SK-N-SH treated with all-trans-retinoic acid at 6 μM for 48 hours (cell line): ENCODE measurements around the gene WDR53.
"Not testable (repeated sequence)": the region's sequence is repeated elsewhere in the genome, so short reads cannot be mapped to it uniquely, and the experiment has no call there.

Experiments
- ATAC-seq: fragments of 200-7000 bp; cut with Tn5 transposase; 3 replicates; pipeline ENCODE4 v1.9.1; 2020; ENCODE audit warnings: mild to moderate bottlenecking, moderate library complexity
- ARNTL ChIP-seq: fragments of 450-650 bp; formaldehyde crosslinking; IDR thresholded peaks from 2 replicates; pipeline ENCODE4 v1.5.0; 2020; ENCODE audit warnings: low read depth, mild to moderate bottlenecking, moderate library complexity, borderline replicate concordance
- BACH2 ChIP-seq: fragments of 250-450 bp; sonication (Bioruptor Pico); IDR thresholded peaks from 2 replicates; pipeline ENCODE4 v1.9.0; 2021; ENCODE audit warnings: mild to moderate bottlenecking, borderline replicate concordance
- CSDC2 ChIP-seq: fragments of 250-450 bp; sonication (Bioruptor Pico); IDR thresholded peaks from 2 replicates; pipeline ENCODE4 v1.5.0; 2020; ENCODE audit warnings: mild to moderate bottlenecking, moderate library complexity
- ESRRG ChIP-seq: fragments of 250-450 bp; sonication (Bioruptor Pico); IDR thresholded peaks from 2 replicates; pipeline ENCODE4 v1.6.1; 2021; ENCODE audit warnings: mild to moderate bottlenecking
- GLIS3 ChIP-seq: fragments of 250-450 bp; sonication (Bioruptor Pico); IDR thresholded peaks from 2 replicates; pipeline ENCODE4 v1.5.0; 2020; ENCODE audit warnings: mild to moderate bottlenecking, moderate library complexity
- ISL1 ChIP-seq: fragments of 250-450 bp; sonication (Bioruptor Pico); IDR thresholded peaks from 2 replicates; pipeline ENCODE4 v2.1.2; 2022; ENCODE audit warnings: mild to moderate bottlenecking, moderate library complexity
- PPARA ChIP-seq: fragments of 250-450 bp; sonication (Bioruptor Pico); IDR thresholded peaks from 2 replicates; pipeline ENCODE4 v1.5.0; 2020; ENCODE audit warnings: mild to moderate bottlenecking, borderline replicate concordance
- RARB ChIP-seq: fragments of 250-450 bp; sonication (Bioruptor Pico); IDR thresholded peaks from 2 replicates; pipeline ENCODE4 v1.8.0; 2021; ENCODE audit warnings: mild to moderate bottlenecking, moderate library complexity
- SNAI2 ChIP-seq: fragments of 250-450 bp; sonication (Bioruptor Pico); IDR thresholded peaks from 2 replicates; pipeline ENCODE4 v1.5.0; 2020; ENCODE audit warnings: mild to moderate bottlenecking, moderate library complexity
- TCF4 ChIP-seq: fragments of 250-450 bp; sonication (Bioruptor Pico); IDR thresholded peaks from 2 replicates; pipeline ENCODE4 v1.8.0; 2021; ENCODE audit warnings: mild to moderate bottlenecking, moderate library complexity, borderline replicate concordance
- TOX ChIP-seq: fragments of 250-450 bp; sonication (Bioruptor Pico); IDR thresholded peaks from 2 replicates; pipeline ENCODE4 v1.8.0; 2021; ENCODE audit warnings: mild to moderate bottlenecking, moderate library complexity, borderline replicate concordance
- ZC3H10 ChIP-seq: fragments of 250-450 bp; sonication (Bioruptor Pico); IDR thresholded peaks from 2 replicates; pipeline ENCODE4 v1.5.1; 2021; ENCODE audit warnings: mild to moderate bottlenecking, moderate library complexity
- ZFP30 ChIP-seq: fragments of 450-650 bp; formaldehyde crosslinking; IDR thresholded peaks from 2 replicates; pipeline ENCODE4 v1.5.0; 2022; ENCODE audit warnings: mild to moderate bottlenecking, moderate library complexity
- ZNF565 ChIP-seq: fragments of 450-650 bp; formaldehyde crosslinking; conservative IDR thresholded peaks from 2 replicates; pipeline ENCODE4 v1.5.0; 2020; ENCODE audit warnings: low read depth, mild to moderate bottlenecking, moderate library complexity
- ZNF70 ChIP-seq: fragments of 450-650 bp; formaldehyde crosslinking; IDR thresholded peaks from 2 replicates; pipeline ENCODE4 v1.5.0; 2020; ENCODE audit warnings: mild to moderate bottlenecking, moderate library complexity
- ZNF8 ChIP-seq: fragments of 450-650 bp; formaldehyde crosslinking; IDR thresholded peaks from 2 replicates; pipeline ENCODE4 v1.5.0; 2020; ENCODE audit warnings: mild to moderate bottlenecking, moderate library complexity
- TF ChIP-seq, protein P1 (sequence below): fragments of 250-450 bp; sonication (Bioruptor Pico); IDR thresholded peaks from 2 replicates; pipeline ENCODE4 v1.8.0; 2020; ENCODE audit warnings: mild to moderate bottlenecking, moderate library complexity, borderline replicate concordance
- TF ChIP-seq, protein P2 (sequence below): fragments of 250-450 bp; sonication (Bioruptor Pico); IDR thresholded peaks from 2 replicates; pipeline ENCODE4 v1.5.1; 2020; ENCODE audit warnings: low read depth, mild to moderate bottlenecking, moderate library complexity
- TF ChIP-seq, protein P3 (sequence below): fragments of 250-450 bp; sonication (Bioruptor Pico); IDR thresholded peaks from 2 replicates; pipeline ENCODE4 v1.8.0; 2021; ENCODE audit warnings: low read depth, mild to moderate bottlenecking, moderate library complexity, borderline replicate concordance
- TF ChIP-seq, protein P4 (sequence below): fragments of 250-450 bp; sonication (Bioruptor Pico); IDR thresholded peaks from 2 replicates; pipeline ENCODE4 v1.5.0; 2020; ENCODE audit warnings: mild to moderate bottlenecking, moderate library complexity

Gene WDR53

DNA sequence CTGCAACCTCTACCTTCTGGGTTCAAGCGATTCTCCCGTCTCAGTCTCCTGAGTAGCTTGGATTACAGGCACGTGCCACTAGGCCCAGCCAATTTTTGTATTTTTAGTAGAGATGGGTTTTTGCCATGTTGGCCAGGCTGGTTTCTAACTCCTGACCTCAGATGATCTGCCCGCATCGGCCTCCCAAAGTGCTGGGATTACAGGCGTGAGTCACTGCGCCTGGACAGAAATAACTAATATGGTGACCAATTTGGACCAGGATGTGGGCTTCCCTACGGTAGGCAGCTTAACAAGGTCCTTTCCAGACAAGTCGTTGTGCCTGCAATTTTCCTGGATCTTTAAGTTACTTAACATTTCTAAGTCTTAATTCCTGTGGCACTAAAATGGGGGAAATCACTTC lies 14.8 kb downstream of the WDR53 start:
- TF ChIP-seq SNAI2 (no peak), ZC3H10 (CRISPR knock-in tag) (no peak), ISL1 (CRISPR knock-in tag) (no peak), ZNF565 (CRISPR knock-in tag) (no peak)
- TF ChIP-seq, protein P1, sequence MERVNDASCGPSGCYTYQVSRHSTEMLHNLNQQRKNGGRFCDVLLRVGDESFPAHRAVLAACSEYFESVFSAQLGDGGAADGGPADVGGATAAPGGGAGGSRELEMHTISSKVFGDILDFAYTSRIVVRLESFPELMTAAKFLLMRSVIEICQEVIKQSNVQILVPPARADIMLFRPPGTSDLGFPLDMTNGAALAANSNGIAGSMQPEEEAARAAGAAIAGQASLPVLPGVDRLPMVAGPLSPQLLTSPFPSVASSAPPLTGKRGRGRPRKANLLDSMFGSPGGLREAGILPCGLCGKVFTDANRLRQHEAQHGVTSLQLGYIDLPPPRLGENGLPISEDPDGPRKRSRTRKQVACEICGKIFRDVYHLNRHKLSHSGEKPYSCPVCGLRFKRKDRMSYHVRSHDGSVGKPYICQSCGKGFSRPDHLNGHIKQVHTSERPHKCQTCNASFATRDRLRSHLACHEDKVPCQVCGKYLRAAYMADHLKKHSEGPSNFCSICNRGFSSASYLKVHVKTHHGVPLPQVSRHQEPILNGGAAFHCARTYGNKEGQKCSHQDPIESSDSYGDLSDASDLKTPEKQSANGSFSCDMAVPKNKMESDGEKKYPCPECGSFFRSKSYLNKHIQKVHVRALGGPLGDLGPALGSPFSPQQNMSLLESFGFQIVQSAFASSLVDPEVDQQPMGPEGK, result no peak
- TF ChIP-seq, all 23 proteins: peak for 0
- ATAC-seq, result no peak

DNA sequence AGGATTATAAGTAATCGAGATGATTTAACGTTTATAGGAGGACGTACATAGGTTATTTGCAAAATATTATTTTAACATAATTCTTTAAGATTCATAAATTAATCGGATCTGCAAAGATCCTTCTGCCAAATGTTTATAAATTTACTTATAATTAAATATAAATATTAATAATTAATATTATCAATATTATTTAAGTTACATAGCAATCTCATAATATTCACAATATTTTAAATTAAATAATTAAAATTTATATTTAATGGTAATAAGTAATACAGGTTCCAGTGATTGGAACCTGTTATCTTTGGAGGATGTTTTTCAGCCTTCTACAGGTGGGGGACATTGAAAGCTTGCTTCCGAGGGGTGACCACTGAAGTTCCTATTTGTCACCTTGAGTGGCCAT lies 16.1 kb downstream of the WDR53 start:
- no peak for ATAC-seq
- TF ChIP-seq RARB (CRISPR knock-in tag) (no peak), TOX (no peak), ISL1 (CRISPR knock-in tag) (no peak), BACH2 (CRISPR knock-in tag) (no peak), ZNF8 (CRISPR knock-in tag) (no peak), ZC3H10 (CRISPR knock-in tag) (no peak), SNAI2 (no peak), ZNF70 (CRISPR knock-in tag) (no peak)
- TF ChIP-seq, protein P2, sequence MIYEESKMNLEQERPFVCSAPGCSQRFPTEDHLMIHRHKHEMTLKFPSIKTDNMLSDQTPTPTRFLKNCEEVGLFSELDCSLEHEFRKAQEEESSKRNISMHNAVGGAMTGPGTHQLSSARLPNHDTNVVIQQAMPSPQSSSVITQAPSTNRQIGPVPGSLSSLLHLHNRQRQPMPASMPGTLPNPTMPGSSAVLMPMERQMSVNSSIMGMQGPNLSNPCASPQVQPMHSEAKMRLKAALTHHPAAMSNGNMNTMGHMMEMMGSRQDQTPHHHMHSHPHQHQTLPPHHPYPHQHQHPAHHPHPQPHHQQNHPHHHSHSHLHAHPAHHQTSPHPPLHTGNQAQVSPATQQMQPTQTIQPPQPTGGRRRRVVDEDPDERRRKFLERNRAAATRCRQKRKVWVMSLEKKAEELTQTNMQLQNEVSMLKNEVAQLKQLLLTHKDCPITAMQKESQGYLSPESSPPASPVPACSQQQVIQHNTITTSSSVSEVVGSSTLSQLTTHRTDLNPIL, result no peak

DNA sequence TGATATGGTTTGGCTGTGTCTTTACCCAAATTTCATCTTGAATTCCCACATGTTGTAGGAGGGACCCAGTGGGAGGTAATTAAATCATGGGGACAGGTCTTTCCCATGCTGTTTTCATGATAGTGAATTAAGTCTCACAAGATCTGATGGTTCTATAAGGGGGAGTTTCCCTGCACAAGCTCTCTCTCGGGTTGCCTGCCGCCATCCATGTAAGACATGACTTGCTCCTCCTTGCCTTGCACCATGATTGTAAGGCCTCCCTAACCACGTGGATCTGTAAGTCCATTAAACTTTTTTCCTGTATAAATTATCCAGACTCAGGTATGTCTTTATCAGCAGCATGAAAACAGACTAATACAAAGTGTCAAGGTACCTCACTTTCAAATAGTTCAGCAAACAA lies 18.2 kb downstream of the WDR53 start:
- not testable (repeated sequence) for ATAC-seq

DNA sequence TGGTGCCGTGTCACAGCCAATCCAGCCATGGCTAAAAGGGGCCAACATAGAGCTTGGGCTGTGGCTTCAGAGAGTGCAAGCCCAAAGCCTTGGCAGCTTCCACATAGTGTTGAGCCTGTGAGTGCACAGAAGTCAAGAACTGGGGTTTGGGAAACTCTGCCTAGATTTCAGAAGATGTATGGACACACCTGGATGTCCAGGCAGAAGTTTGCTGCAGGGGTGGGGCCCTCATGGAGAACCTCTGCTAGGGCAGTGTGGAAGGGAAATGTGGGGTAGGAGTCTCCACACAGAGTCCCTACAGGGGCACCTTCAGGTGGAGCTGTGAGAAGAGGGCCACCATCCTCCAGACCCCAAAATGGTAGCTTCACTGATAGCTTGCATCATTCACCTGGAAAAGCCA lies 19.0 kb downstream of the WDR53 start:
- not testable (repeated sequence) for ATAC-seq

DNA sequence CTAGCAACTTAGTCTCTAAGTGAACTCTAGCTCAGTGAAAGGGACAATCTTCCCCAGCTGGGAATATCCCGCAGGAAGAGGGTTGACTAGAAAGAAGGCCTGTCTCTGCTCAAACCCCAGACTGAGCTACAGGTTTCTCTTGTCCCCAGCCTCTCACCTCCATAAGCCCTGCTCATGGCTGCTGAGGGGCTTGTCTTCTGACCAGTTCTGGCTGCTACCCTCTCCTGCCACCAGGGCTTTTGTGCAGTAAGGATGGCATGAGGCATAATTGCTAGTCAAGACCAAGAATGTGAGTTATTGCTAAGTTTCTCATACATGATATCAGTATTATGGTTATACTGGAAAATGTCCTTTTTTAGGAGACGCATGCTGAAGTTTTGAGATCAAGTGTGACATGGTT lies 21.3 kb downstream of the WDR53 start:
- TF ChIP-seq, protein P3, sequence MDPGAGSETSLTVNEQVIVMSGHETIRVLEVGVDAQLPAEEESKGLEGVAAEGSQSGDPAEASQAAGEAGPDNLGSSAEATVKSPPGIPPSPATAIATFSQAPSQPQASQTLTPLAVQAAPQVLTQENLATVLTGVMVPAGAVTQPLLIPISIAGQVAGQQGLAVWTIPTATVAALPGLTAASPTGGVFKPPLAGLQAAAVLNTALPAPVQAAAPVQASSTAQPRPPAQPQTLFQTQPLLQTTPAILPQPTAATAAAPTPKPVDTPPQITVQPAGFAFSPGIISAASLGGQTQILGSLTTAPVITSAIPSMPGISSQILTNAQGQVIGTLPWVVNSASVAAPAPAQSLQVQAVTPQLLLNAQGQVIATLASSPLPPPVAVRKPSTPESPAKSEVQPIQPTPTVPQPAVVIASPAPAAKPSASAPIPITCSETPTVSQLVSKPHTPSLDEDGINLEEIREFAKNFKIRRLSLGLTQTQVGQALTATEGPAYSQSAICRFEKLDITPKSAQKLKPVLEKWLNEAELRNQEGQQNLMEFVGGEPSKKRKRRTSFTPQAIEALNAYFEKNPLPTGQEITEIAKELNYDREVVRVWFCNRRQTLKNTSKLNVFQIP (CRISPR knock-in tag), result no peak
- TF ChIP-seq CSDC2, result no peak
- TF ChIP-seq ZFP30 (CRISPR knock-in tag), result no peak
- no peak for TF ChIP-seq ZC3H10 (CRISPR knock-in tag)
- TF ChIP-seq ESRRG (CRISPR knock-in tag), result no peak
- no peak for TF ChIP-seq RARB (CRISPR knock-in tag)
- no peak for TF ChIP-seq TOX
- TF ChIP-seq SNAI2, result no peak
- TF ChIP-seq ISL1 (CRISPR knock-in tag), result no peak
- TF ChIP-seq, protein P1, result no peak
- TF ChIP-seq, protein P4, sequence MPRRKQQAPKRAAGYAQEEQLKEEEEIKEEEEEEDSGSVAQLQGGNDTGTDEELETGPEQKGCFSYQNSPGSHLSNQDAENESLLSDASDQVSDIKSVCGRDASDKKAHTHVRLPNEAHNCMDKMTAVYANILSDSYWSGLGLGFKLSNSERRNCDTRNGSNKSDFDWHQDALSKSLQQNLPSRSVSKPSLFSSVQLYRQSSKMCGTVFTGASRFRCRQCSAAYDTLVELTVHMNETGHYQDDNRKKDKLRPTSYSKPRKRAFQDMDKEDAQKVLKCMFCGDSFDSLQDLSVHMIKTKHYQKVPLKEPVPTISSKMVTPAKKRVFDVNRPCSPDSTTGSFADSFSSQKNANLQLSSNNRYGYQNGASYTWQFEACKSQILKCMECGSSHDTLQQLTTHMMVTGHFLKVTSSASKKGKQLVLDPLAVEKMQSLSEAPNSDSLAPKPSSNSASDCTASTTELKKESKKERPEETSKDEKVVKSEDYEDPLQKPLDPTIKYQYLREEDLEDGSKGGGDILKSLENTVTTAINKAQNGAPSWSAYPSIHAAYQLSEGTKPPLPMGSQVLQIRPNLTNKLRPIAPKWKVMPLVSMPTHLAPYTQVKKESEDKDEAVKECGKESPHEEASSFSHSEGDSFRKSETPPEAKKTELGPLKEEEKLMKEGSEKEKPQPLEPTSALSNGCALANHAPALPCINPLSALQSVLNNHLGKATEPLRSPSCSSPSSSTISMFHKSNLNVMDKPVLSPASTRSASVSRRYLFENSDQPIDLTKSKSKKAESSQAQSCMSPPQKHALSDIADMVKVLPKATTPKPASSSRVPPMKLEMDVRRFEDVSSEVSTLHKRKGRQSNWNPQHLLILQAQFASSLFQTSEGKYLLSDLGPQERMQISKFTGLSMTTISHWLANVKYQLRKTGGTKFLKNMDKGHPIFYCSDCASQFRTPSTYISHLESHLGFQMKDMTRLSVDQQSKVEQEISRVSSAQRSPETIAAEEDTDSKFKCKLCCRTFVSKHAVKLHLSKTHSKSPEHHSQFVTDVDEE (CRISPR knock-in tag), result no peak
- no peak for TF ChIP-seq ARNTL (CRISPR knock-in tag)
- TF ChIP-seq GLIS3 (CRISPR knock-in tag), result no peak
- no peak for TF ChIP-seq TCF4
- TF ChIP-seq PPARA (CRISPR knock-in tag), result no peak
- peak; percentile 45; the same call in 2 of the 3 replicates for ATAC-seq
